CD4-positive, alpha-beta T cell treated with Interleukin-21 for 1 hour (primary cell): ENCODE measurements around the gene FSTL5.

Experiments used
- DNase-seq: peaks from one replicate; pipeline ENCODE4 v3.0.0-alpha.2; 2020

Gene FSTL5

DNA sequence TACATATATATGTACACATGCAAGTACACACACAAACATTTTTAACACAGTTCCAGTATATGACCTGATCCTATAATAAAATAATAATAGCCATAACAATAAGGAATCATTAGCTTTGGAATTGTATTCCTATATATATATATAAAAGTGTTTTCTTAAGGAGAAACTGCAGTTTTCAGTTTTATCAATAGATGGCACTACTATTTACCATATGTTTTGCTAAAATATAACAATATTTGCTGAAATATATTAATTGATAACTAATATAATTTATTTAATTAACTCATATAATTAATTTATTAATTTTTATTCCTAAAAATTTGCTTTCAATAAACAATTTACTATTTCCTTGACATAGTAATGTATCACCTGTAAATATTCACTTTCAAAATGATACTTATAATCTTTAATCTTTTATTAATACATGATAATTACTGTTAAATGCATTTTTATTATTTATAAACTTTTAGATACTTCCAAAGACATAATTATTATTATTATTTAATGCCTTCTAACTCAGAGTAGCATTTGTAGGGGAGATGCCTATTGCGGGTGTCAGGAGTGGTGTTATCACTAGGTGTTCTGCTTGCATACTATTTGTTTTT is 599.5 kb downstream of the FSTL5 start:
- DNase-seq = no peak

DNA sequence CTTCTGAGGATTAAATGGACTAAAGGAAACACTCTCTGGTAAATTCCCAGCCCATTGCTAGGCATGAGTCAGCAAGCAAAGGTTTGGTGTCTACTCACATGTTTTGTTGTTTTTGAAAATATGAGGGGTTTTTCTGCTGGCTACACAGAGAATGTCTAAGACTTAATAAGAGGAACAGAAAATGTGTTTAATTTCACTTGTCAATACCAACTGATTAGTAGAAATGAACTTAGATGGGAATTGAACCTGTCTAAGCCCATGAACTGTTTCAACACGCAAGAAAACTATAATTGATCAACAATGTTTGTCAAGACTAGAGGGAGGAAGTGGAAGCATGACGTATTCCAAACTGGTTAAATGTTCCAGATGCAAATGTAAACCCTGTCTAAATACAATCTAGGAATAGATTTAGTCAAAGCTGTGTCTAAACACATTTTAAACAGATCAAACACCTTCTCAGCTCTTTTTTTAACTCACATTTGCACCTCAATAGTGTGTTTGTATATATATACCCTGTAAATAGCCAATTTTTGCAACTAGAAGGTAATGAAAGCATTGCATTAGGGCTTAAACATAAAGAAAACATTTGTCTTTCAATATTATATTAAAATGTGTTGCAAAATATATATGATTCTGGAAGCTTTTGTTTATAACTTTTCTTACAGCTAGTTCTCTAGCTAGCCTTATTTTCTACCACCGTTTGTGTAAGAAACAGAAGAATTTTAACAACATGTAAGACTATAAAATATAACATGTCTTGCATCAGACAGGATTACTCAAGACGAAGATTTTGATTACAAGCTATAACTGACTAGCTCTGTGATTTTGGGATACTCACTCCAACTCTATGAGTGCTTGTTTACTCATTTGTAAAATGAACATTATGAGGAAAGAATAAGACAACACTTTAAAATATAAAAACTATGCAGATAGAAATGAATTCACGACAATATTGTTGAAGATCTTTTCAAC is 607.8 kb downstream of the FSTL5 start:
- no peak for DNase-seq

DNA sequence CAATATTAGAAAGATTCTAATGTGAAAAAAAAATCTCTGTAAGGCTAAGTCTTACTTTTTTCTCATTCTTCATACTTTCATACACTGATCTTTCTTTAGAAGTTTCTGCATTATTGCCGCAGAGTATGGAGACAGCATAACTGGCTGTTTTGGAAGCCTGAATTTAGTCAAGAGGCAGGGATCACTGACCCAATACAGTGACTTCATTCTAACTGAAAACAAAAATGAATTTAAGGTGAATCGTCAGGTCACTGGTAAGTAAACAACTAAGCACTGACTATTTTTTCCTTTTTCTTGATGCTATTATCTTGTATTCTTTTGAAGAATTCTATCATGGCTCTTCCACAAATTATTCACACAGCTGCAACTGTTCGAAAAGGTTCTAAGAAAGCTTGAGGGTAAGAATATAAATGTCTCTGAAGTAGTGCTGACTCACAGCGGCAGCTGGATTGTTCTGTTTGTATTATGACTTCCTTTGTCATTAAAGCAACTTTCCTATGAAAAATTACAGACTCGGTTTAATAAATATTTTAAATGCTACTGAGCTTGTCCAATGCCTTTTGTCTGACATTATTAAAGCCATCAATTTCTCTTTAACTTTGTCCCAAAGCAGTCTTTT is 609.3 kb downstream of the FSTL5 start:
- no peak for DNase-seq

DNA sequence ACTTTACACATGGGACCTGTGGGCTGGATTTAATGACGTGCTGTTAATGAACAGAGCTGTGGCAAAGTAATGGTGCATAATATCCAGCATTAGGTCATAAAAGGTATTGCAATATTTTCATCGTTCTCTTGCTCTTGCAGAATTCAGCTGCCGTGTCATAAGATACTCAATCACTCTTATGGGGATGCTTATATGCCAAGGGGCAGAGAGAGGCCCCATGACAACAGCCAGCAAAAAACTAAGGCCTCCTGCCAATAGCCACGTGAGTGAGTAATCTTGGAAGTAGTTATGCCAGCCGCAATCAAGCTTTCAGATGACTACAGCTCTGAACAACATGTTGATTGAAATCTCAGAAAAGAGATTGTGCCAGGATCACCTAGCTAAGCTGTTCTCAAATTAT is 616.9 kb downstream of the FSTL5 start:
- no peak for DNase-seq

DNA sequence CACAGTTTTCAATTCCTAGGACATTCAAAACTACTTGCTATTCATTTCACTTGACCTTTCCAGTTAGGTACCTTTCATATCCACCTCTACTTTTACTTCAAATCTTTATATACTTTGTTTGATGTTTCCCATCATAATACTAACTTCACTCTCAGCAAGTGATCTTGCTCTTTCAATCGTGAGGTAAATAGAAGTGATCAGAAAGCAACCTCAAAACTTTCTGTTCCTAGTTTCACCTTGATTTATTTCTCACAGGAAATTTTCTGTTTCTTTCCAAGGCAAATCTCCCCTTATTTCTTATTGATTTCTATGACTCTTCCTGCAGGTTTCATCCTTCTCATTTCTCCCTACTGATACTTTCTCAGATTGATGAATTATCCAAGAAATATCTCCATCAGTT is 623.5 kb downstream of the FSTL5 start:
- DNase-seq = no peak

DNA sequence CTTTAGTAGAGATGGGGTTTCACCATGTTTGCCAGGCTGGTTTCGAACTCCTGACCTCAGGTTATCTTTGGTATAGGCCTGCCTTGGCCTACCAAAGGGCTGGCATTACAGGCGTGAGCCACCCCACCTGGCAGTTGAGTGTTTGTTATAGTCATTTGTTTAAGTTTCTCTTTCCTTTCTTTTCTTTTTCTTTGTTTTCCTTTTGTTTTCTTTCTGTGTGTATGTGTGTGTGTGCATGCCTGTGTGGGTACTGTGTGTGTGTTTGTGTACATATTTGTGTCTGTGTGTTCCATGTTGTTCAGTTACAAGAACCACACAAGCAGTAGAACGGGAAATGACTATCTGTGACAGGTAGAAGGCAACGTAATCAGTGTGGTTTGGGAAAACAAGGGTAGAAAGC is 624.9 kb downstream of the FSTL5 start:
- no peak for DNase-seq

DNA sequence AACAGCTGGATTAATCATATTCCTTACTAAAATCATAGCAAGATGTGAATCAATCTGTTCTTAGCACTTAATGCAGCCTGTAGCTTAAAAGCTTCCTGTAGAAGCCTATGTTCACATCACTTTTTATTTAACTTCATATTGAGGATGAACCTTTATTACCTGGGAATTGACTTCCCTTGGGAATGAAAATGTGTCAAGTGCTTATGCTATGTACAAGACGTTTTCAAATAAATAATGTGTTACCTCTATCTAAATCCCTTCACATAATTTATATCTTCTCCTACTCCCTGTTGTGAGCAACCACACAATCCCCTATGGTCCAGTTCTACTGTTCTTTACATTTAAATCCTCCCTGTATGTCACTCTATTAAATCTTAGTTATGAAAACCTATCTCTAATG is 633.1 kb downstream of the FSTL5 start:
- DNase-seq = no peak

DNA sequence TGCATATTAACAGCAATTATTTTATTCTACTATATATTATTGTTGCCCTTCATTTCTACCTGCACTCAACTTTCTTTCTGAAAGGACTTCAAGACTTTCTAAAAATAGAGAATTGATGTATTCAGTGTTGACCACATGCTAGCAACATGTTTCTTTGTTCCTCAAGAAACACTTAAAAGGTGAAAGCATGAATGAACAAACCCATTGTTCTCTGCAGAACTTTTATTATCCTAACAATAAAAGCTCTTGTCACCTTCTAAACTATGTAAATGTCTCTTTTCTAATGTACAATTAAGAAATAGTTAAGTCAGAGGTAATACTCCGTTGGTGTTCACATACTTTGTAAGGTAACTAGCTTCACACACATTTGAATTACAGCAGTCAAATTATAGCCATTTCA is 638.7 kb downstream of the FSTL5 start:
- no peak for DNase-seq

DNA sequence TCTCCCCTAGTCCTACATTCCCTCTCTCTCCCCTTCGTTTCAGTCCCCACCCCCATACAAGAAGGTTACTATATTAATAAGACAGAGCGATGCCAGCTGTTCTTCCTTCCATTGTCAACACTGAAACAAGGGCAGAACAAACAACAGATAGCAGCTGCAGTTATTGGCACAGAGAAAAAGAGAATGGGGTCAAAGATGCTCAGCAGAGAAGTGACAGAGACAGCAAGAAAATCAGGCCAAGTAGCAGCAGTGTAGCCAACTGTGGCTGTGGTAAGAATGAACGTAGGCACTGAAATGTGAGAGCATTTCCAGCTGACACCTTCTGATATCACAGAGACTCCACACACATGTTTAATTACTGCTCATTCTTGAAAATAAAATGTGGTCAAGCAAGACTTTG is 641.8 kb downstream of the FSTL5 start:
- DNase-seq = no peak

DNA sequence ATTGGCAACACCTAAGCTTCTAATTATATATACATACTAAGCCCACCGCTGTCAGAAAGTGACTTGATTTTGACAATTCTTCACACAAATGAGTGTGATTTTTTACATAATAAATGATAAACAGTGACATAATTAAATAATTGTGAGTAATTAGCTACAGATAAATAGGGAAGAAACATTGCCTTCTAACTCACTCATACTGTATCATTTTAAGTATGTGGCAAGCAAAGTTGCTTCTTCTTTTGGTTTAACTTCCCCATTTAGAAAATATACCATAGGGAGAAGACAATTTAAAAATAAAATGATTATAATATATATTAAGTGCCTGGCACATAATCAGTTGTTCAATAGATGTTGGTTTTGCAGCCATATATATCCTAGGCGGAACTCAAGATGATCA is 644.2 kb downstream of the FSTL5 start:
- DNase-seq = no peak

DNA sequence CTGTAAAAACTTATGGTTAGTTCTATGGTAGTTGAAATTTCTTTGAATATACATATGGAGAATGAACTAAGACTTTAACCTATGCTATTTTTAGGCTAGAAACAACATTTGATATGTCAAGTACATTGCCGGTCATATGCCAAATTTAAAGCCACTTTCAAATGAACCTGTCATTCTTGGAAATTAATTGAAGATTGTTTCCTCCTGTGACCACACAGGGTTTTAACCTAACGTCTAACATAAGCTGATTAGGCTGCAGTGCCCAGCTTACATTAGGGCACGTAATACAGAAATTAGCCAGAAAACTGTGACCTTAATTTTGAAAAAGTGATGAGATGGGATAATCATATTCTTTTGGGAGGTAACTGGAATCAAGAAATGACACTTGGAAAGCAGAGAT is 645.9 kb downstream of the FSTL5 start:
- no peak for DNase-seq

DNA sequence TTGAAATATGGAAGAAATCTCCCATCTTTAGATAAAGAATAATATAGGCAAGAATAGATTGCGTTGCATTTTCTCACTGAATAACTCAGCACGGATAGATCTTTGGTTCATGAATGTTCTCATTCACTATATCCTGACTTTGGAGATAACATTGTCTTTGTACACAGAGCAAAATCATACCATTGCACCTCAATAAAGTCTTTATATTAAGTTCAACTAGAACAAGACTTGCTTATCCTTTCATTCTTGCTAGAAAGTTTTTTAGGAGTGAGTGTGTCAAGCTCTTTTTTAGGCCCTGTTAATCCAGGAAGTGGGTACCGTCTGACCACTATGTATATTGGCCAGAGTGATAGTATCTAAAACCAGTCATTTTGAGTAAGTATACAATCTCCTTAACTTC is 658.7 kb downstream of the FSTL5 start:
- no peak for DNase-seq

DNA sequence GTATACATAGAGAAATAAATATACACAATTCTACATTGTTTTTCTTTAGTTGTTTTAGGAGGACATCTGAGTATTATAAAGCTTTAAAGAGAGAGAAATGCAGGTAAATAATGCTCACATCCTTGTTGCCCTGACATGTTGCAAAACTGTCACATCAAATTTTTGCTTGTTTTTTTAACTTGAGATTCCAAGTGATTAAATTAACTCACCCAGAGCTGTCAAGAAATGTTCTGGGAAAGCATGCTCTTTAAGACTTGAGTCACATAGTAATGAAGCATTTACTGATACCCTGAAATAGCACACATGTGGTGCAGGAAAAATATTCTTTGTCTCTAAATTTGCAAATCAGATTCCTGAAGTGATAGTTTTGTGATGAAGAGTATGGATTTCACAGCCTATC is 665.6 kb downstream of the FSTL5 start:
- DNase-seq = no peak

DNA sequence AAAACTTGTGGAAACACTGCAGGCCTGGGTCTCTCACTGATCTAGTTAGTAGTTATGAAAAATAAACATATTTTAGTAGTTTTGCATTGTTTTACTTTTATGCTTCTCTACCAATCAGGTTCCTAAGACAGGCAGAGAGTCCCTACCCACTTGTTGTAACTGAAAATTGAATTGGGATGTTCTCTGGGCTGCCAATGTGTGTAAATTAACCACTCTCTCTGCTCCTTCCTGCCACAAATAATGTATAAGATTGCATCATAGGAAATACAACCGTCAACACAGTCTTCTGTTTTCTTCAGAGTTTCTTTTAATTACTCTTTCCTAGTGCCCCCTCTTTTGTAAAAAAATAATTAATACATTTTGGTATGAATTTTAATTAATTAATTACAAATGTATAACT is 677.3 kb downstream of the FSTL5 start:
- no peak for DNase-seq

DNA sequence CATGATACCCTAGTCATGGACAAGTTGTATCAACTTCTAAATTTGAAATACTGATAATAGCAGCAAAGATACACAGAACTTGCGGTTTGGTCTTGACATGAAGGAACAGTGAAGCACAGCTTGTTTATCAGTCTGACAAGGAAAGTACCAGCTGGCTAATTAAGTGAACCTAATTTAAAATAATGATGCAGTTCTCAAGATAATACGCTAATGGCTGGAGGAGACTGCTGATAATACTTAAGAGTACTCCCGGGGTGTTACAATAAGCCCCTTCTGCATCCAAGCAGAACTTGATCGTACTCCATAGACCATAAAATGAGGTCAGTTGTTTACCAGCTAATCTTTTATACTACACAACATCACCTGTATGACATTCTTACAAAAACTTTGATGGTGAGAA is 697.5 kb downstream of the FSTL5 start:
- DNase-seq = no peak

DNA sequence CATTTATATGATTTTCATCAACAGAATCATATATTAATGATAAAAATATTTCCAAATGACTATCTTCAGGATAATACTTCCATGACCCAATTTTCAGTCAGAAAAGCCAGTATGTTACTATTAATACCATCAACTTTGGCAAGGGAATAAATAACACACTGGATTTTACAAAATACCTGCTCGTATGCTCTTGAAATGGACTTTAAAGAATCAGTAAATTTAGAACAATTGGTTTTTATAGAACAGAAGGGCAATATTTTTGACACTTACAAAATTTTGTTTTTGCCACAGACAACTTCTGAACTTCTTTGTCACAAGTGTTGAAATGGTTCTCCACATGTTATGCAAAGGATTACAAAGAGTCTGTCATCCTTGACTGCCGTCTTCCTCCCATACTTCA is 700.4 kb downstream of the FSTL5 start:
- no peak for DNase-seq

DNA sequence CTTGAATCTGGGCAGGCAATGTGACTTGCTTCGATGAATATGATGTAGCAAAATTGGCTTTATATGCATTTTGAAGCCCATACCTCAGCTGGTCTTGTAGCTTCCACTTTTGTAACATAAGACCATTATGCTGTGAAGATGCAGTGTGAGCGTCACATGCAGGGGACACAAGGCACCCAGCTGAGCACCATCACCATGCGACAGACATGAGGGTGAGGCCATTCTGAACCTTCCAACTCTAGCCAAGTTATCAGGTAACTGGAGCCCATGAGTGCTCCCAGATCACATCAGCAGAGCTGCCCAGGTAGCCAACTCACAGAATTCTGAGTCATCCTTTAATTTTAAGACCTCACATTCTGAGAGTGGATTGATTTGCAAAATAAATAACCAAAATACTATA is 705.9 kb downstream of the FSTL5 start:
- DNase-seq = no peak

DNA sequence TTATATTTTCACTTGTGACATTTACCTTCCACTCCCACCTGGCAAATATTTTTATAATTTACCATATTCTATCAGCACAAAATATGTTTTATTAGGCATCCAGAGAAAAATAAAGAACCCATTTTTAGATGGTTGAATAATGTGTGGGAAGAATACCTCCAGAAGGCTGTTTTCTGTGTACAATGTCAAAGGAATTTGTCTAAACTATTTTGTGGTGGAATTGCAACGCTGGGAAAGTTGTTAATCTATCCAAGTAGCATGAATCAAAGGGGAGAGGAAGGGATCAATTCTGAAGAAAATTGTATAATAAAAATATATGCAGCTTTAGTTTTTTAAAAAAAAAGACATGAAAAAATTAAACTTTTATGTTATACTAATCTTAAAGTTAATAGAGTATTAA is 706.5 kb downstream of the FSTL5 start:
- DNase-seq = no peak

DNA sequence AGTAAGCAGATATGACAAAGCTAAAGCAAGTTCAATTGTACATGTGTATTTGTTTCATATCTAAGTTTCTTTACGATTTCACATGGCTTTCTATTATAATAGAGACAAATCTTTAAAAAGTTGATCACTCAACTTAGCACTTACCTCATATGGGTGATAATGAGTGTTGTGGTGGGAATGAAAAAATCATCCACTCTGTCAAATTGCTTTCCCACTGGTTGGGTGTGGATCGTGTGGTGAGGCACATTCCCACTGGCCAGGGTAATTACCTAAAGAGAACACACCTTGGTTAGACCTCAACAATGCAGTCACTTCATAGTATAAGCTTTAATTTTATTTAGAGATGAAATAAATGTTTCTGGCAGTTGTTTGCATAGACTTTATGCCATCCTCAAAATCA is 708.9 kb downstream of the FSTL5 start:
- DNase-seq = no peak

DNA sequence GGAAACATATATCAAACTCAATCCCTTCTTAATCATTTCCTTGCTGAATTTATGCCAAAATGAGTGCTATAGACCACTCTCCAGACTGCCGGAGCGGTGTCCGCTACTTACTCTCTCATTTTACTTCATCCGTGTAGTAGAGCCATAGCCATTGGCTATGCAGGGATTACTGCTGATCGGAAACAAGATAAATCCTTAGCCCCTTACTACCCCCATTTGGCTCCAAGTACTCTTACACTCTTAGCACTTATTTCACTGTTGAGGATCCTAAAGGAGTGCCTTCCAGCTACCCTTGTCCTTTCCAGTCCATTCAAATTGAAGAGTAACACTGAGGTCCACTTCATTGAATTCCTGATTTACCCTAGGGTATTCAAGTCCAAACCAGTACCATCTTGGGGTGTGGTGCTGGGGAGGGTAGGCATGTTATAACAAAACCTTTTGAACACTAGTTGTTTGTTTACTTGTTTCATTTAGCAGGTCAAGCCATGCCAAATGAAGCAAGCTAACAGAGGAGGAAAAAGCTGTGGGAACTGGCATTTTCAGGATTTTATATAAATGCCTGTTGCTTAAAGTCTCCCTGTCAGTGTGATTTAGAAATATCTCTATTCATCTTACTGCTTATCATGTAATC is 715.1 kb downstream of the FSTL5 start:
- DNase-seq = no peak

DNA sequence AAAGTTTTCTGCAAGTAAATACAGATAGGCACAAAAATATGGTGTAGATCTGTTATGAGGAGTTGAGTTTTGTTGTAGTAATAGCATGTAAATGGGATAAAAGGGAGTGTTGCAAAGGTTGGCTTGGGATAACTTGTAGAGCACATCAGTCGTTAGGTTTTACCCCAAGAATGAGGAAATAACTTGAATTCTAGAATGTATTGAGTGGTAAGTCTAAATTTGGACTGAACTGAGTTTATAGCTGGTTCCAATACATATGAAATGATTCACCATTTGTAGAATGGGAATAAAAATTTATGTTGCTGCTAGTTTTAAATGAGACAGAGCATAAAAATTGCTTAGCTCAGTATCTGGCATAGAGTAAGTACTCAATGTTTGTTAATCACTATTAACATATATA is 719.2 kb downstream of the FSTL5 start:
- DNase-seq = no peak

DNA sequence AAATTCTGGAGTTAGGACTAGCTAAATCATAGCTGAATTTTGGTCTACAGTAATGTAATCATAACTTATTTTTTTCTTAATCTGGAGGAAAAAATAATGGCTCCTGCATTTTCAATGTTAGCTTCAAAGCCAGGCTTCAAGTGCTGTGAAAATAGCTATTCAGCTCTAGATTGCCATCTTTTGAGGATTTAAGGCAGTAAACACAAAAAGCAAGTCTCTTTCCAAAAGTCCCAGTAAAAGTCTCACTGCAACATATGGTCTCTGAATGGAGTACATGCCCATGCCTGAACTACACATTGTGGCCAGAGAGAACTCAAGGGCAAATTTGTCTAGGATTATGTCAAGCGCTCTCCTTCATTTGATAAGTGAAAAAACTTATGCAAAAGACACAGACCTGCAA is 720.9 kb downstream of the FSTL5 start:
- no peak for DNase-seq

DNA sequence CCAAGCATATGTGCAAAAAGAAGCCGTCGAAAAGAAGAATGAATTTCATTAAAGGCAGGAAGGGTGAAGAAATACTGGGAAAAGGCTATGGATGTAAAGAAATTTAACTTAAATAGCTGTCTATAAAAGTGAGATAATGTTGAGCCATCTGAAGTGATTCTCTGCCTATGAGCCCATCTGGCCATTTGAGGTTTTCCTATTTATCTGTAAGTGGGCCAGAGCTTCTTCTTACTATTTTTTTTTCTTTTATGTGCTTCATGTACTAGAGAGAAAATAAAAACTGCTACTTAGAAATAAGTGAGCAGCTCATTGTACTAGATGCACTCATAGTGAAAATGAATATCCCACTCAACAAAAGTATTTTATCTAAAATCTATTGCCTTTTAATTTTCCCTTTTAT is 725.7 kb downstream of the FSTL5 start:
- no peak for DNase-seq
